GM18499 (cell line): ENCODE measurements around the gene AGBL5.

ENCODE experiments used
- ATAC-seq: cut with Tn5 transposase; IDR thresholded peaks from one replicate; pipeline ENCODE4 v1.9.1; 2021; ENCODE audit warnings: moderate number of reproducible peaks; ENCODE audit not compliant: insufficient read depth, unreplicated experiment

AGBL5 gene

DNA sequence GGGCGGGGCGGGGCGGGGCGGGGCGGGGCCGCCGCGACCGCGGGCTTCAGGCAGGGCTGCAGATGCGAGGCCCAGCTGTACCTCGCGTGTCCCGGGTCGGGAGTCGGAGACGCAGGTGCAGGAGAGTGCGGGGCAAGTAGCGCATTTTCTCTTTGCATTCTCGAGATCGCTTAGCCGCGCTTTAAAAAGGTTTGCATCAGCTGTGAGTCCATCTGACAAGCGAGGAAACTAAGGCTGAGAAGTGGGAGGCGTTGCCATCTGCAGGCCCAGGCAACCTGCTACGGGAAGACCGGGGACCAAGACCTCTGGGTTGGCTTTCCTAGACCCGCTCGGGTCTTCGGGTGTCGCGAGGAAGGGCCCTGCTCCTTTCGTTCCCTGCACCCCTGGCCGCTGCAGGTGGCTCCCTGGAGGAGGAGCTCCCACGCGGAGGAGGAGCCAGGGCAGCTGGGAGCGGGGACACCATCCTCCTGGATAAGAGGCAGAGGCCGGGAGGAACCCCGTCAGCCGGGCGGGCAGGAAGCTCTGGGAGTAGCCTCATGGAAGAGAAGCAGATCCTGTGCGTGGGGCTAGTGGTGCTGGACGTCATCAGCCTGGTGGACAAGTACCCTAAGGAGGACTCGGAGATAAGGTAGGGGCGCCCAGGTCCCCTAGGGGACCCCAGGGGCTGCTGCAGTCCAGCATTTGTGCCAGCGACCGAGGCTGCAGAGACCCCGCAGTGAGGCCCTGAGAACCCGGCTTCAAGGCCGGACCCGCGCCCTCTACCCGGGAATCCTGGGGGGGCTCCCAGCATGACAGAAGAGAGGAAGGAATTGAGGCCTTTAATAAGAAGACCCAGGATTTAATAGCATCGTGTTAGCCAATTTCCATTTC is 35.5 kb downstream of the AGBL5 start, which contains the start of gene KHK:
KHK (plus strand) TSS at position 49 of the 870 bp plus-strand sequence; CDS start at position 537, 488 bp downstream.
- peak; percentile 26 for ATAC-seq

DNA sequence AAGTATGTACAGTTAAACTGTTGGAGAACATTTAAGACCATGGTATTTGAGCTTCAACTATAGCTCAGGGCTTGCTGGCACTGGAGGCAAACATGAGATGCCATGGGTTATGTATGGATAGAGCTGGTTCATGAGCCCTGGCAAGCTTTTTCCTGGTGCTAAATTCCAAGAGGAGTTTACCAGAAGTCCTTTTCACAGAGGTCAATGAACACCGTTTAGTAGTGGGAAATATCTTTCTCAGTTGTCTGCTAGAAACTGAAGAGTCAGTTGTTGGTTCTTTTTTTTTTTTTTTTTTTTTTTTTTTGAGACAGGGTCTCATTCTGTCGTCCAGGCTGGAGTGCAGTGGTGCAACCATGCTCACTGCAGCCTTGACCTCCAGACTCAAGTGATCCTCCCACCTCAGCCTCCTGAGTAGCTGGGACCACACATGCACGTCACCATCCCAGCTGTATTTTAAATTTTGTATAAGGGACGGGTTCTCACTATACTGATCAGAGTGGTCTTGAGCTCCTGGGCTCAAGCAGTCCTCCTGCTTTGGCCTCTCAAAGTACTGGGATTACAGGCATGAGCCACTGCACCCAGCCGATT is 36.4 kb downstream of the AGBL5 start:
- ATAC-seq = no peak

DNA sequence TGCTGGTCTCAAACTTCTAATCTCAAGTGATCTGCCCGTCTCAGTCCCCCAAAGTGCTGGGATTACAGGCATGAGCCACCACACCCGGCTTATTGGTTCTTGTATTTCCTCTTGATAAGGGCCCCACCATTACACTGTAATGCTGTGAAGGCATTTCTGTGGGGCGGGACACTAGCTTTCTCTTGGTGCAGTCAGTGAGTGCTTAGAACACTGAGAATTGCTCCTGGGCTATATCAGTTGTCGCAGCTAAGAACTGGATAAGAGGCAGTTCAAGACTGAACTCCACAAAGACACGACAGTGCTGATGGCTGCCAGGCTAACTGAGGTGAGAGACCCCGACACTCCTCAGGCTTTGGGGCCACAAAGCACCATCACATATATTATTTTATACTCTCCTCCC is 37.2 kb downstream of the AGBL5 start:
- ATAC-seq = no peak

- ATAC-seq = no peak
These were observed 37.9 kb downstream of the AGBL5 start for GRCh38 chr2:27089111-27089954.

GRCh38 chr2:27091746-27092695 is 40.6 kb downstream of the AGBL5 start:
- ATAC-seq = no peak

- no peak for ATAC-seq
These were observed 41.4 kb downstream of the AGBL5 start for GRCh38 chr2:27092696-27093429.

GRCh38 chr2:27093430-27094352 is 42.2 kb downstream of the AGBL5 start:
- no peak for ATAC-seq

GRCh38 chr2:27094353-27094984 is 43.0 kb downstream of the AGBL5 start:
- no peak for ATAC-seq

DNA sequence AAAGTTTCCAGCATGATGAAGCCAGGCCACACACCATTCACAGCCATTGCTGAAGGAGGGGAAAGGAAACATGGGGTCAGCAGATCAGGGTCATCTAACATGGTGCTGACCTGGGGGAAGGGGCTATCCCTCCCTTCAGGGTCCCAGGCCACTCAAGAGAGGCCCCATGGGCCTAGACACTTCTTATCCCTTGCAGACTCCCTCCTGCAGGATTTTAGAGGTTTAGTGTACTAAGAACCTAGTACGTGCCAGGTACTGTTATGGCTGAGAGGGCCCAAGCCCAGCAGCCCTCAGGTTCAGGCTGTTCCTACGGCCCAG is 43.9 kb downstream of the AGBL5 start:
- ATAC-seq = no peak

DNA sequence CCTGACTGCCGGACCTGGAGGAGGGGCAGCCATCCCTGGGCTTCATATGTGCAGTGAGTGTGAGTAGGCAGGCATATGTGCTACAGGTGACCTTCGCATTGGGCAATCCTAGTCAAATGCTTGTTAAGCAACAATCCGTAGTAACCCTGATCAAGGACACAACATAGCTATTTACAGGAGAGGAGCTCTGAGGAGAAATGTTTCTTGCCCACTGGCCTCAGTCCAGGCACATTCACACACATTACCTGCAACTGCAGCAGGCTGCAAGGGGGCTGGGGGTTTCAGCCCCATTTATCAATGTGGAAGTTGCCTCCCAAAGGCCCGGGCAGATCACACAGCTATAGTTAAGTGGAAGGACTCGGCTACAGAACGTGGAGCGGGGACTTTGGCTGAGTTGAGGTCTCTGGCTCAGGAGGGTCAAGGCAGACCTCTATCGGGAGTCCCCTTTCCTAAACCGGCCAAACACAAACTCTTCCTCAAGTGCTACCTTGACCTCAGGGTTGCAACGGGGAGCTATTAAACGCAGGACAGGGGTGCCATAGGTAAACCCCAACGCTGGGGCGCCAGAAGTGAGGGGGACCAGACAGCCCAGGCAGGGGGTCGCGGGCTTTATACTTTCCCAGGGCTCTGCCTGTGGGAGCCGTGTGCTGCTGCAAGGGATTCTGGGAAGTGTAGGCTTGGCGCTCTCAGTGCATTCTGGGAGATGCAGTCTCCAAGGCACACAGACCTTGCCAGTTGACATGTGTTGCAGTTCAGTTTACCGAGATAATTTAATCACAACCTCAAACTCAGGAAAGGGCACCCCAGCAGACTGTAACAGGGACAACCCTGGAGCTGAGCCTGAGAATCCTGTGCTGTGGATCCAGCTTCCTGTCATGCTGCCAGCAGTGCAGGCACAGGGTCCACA is 44.5 kb downstream of the AGBL5 start:
- no peak for ATAC-seq

GRCh38 chr2:27096748-27097297 is 45.4 kb downstream of the AGBL5 start:
- ATAC-seq = no peak

- no peak for ATAC-seq
These were observed 45.9 kb downstream of the AGBL5 start for GRCh38 chr2:27097341-27097740.

DNA sequence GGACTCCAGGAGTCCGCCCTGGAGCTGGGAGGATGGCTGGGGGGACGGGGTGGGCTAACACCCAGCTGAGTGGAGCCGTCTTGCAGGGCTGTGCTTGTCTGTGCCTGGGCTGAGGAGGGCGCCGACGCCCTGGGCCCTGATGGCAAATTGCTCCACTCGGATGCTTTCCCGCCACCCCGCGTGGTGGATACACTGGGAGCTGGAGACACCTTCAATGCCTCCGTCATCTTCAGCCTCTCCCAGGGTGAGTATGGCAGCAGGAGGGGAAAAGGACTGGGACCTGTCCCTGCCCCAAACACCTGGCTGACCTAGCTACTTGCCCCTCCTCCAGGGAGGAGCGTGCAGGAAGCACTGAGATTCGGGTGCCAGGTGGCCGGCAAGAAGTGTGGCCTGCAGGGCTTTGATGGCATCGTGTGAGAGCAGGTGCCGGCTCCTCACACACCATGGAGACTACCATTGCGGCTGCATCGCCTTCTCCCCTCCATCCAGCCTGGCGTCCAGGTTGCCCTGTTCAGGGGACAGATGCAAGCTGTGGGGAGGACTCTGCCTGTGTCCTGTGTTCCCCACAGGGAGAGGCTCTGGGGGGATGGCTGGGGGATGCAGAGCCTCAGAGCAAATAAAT is 48.0 kb downstream of the AGBL5 start:
- ATAC-seq = no peak

DNA sequence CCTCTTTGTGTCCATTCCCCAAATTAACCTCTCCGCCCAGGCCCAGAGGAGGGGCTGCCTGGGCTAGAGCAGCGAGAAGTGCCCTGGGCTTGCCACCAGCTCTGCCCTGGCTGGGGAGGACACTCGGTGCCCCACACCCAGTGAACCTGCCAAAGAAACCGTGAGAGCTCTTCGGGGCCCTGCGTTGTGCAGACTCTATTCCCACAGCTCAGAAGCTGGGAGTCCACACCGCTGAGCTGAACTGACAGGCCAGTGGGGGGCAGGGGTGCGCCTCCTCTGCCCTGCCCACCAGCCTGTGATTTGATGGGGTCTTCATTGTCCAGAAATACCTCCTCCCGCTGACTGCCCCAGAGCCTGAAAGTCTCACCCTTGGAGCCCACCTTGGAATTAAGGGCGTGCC is 48.6 kb downstream of the AGBL5 start:
- no peak for ATAC-seq

DNA sequence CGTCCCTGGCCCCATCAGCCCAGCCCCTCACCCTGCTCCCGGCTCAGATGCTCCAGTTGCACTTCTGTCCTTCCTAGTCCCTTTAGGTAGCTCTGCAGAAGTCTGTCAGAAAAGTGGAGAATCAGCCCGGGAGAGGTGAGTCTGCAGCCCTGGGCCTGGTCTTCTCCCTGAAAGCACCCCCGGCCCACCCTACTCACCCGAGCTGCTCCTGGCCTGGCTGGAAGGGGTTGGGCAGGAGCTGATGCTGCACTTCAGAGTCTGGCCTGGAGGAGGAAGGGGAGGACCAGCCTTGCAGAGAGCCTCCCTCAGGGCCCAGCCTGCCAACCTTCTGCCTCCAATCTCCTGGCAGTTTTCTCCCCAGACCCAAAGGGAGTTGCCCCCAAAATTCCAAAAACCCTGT is 50.9 kb downstream of the AGBL5 start:
- ATAC-seq = no peak

GRCh38 chr2:27105981-27106380 is 54.5 kb downstream of the AGBL5 start:
- ATAC-seq = no peak
